IPS-20b (cell line): ENCODE results near the gene SF1.
A peak's percentile ranks its signal among the peaks of the same experiment; 100 is the strongest.

Experiments
- H3K27ac ChIP-seq: one replicate; pipeline ENCODE4 v1.5.1; 2013; ENCODE audit warnings: low read length
- H3K27me3 ChIP-seq: 2 replicates; pipeline ENCODE4 v1.6.1; 2013; ENCODE audit warnings: mild to moderate bottlenecking, low read length, inconsistent platforms; ENCODE audit not compliant: insufficient read depth
- H3K36me3 ChIP-seq: 2 replicates; pipeline ENCODE4 v1.6.1; 2013; ENCODE audit warnings: low read depth, mild to moderate bottlenecking, inconsistent platforms, low read length, moderate library complexity; ENCODE audit not compliant: insufficient read depth
- H3K4me1 ChIP-seq: 2 replicates; pipeline ENCODE4 v1.6.1; 2013; ENCODE audit warnings: mild to moderate bottlenecking, control low read depth, inconsistent platforms, low read length, moderate library complexity; ENCODE audit not compliant: insufficient read depth
- H3K4me3 ChIP-seq: 2 replicates; pipeline ENCODE4 v1.5.1; 2013; ENCODE audit warnings: mild to moderate bottlenecking, low read length, inconsistent platforms
- H3K9ac ChIP-seq: 2 replicates; pipeline ENCODE4 v1.6.1; 2013; ENCODE audit warnings: low read depth, mild to moderate bottlenecking, inconsistent platforms, low read length, moderate library complexity
- H3K9me3 ChIP-seq: 2 replicates; pipeline ENCODE4 v1.6.1; 2013; ENCODE audit warnings: mild to moderate bottlenecking, low read depth, low read length, inconsistent platforms; ENCODE audit not compliant: insufficient read depth

Gene SF1

GRCh38 chr11:64754124-64754918, 24.0 kb downstream of the SF1 start:
- Histone ChIP-seq H3K4me1 (peaks cover 2% of the 10 kb centered on the region; the same call in 1 of the 2 replicates), H3K27ac (no peak overlapping the region), H3K9me3 (no peaks in the 10 kb centered on the region), H3K4me3 (no peak overlapping the region), H3K36me3 (no peaks in the 10 kb centered on the region), H3K9ac (no peak overlapping the region), H3K27me3 (no peaks in the 10 kb centered on the region)

GRCh38 chr11:64753380-64754123, 24.8 kb downstream of the SF1 start:
- H3K4me3 ChIP-seq, result no peak overlapping the region
- H3K4me1 ChIP-seq, result no peaks in the 10 kb centered on the region
- no peaks in the 10 kb centered on the region for H3K36me3 ChIP-seq
- H3K27ac ChIP-seq, result no peak overlapping the region
- H3K9me3 ChIP-seq, result no peaks in the 10 kb centered on the region
- H3K27me3 ChIP-seq, result no peaks in the 10 kb centered on the region
- H3K9ac ChIP-seq, result no peak overlapping the region

GRCh38 chr11:64753019-64753379, 25.3 kb downstream of the SF1 start:
- H3K4me1 ChIP-seq, result no peaks in the 10 kb centered on the region
- H3K9ac ChIP-seq, result no peak overlapping the region
- no peaks in the 10 kb centered on the region for H3K27me3 ChIP-seq
- no peaks in the 10 kb centered on the region for H3K9me3 ChIP-seq
- no peaks in the 10 kb centered on the region for H3K36me3 ChIP-seq
- no peak overlapping the region for H3K27ac ChIP-seq
- H3K4me3 ChIP-seq, result no peak overlapping the region

DNA sequence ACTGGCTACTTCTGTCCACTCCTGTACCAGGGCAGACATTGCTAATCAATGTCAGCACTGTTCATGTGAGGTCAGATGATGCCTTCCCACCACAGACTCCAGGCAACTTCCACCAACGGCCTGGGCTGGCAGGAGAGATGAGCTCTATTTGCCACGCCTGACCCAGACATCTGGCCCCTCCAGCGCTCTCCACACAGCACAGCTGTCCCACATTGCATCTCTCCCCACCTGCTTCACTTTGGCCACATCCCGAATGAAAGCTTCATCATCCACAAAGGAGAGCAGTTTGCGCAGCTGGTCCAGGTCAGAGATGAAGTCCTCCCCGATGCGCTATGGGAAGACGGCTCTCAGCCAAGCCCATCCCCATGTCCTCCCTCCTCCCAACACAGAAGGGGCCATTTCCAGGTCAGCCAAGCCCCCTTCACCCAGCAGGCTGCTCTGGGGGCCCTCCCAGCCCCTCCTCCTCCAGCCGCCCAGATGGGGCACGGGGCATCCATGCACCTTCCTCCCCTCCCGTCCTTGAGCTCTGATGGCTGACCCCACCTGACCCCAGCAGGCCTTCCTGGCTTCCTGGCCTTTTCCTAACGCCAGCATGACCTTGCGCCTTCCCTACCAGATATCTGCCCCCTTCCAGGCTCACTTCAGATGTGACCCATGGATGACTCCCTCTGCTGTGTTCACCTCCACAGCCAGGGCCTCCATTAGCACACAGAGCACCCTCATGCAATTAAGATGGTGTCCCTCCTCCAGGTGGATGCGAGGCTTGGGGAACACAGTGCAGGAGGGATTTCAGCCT, 26.0 kb downstream of the SF1 start:
- H3K9me3 ChIP-seq, result no peaks in the 10 kb centered on the region
- H3K27me3 ChIP-seq, result no peaks in the 10 kb centered on the region
- no peaks in the 10 kb centered on the region for H3K36me3 ChIP-seq
- H3K4me1 ChIP-seq, result no peaks in the 10 kb centered on the region
- no peak overlapping the region for H3K9ac ChIP-seq
- no peak overlapping the region for H3K27ac ChIP-seq
- no peak overlapping the region for H3K4me3 ChIP-seq

DNA sequence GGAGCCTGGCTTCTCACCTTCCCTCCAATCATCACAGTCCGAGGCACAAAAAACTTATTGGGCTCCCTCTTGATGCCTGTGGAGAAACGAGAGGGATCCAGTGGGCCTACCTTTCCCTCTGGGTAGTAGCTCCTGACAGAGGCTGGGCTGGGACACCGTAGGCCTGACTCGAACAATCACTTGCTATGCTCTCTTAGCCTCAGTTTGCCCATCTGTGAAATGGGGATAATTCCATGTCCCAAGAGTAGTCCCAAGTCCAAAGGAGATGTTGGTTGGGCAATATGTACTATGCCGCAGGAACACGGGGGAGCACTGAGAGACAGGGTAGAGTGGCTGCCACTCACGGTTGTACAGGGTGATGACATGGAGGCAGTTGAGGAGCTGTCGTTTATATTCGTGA, 26.8 kb downstream of the SF1 start:
- H3K9ac ChIP-seq, result no peak overlapping the region
- H3K4me3 ChIP-seq, result no peak overlapping the region
- H3K36me3 ChIP-seq, result no peaks in the 10 kb centered on the region
- peaks cover 4% of the 10 kb centered on the region; the same call in 1 of the 2 replicates for H3K27me3 ChIP-seq
- no peaks in the 10 kb centered on the region for H3K9me3 ChIP-seq
- no peaks in the 10 kb centered on the region for H3K4me1 ChIP-seq
- no peak overlapping the region for H3K27ac ChIP-seq

DNA sequence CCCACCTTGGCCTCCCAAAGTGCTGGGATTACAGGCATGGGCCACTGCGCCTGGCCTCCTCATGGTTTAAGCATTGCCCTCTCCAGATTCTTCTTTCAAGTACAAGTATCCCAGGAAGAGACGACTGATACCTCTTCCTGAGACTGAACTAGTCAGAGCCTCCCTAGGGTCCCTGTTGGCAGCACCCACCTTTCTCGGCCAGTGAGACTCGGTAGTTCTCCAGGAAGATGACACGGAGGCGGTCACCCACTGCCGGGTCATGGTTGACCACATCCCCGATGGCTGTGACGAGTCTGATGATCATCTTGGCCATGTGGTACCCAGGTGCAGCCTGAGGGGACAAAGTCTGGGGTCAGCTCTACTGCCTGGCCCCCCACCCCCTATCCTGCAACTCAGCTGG, 27.2 kb downstream of the SF1 start:
- no peaks in the 10 kb centered on the region for H3K4me1 ChIP-seq
- H3K36me3 ChIP-seq, result no peaks in the 10 kb centered on the region
- no peak overlapping the region for H3K27ac ChIP-seq
- no peaks in the 10 kb centered on the region for H3K9me3 ChIP-seq
- H3K9ac ChIP-seq, result no peak overlapping the region
- H3K27me3 ChIP-seq, result peaks cover 8% of the 10 kb centered on the region; the same call in 1 of the 2 replicates
- no peak overlapping the region for H3K4me3 ChIP-seq

GRCh38 chr11:64750361-64751054, 27.8 kb downstream of the SF1 start:
- no peak overlapping the region for H3K4me3 ChIP-seq
- no peaks in the 10 kb centered on the region for H3K9me3 ChIP-seq
- H3K36me3 ChIP-seq, result no peaks in the 10 kb centered on the region
- H3K27ac ChIP-seq, result no peak overlapping the region
- H3K27me3 ChIP-seq, result peaks cover 11% of the 10 kb centered on the region; the same call in 1 of the 2 replicates
- H3K4me1 ChIP-seq, result no peaks in the 10 kb centered on the region
- no peak overlapping the region for H3K9ac ChIP-seq

- Histone ChIP-seq H3K9ac (no peak overlapping the region), H3K27ac (no peak overlapping the region), H3K4me1 (no peaks in the 10 kb centered on the region; the same call in 1 of the 2 replicates), H3K36me3 (no peaks in the 10 kb centered on the region), H3K4me3 (no peak overlapping the region), H3K27me3 (peaks cover 30% of the 10 kb centered on the region), H3K9me3 (no peaks in the 10 kb centered on the region)
Observed at GRCh38 chr11:64747961-64748665, 30.2 kb downstream of the SF1 start.

GRCh38 chr11:64746486-64746885, 31.9 kb downstream of the SF1 start:
- Histone ChIP-seq H3K4me1 (peaks cover 7% of the 10 kb centered on the region; the same call in 1 of the 2 replicates), H3K9me3 (no peaks in the 10 kb centered on the region), H3K4me3 (peak overlapping the region; percentile 79; the same call in 1 of the 2 replicates), H3K27ac (no peak overlapping the region), H3K27me3 (peaks cover 46% of the 10 kb centered on the region), H3K9ac (no peak overlapping the region), H3K36me3 (no peaks in the 10 kb centered on the region)

- H3K9me3 ChIP-seq, result no peaks in the 10 kb centered on the region
- peak overlapping the region; percentile 67; the same call in 1 of the 2 replicates for H3K9ac ChIP-seq
- H3K4me1 ChIP-seq, result peaks cover 10% of the 10 kb centered on the region; the same call in 1 of the 2 replicates
- peaks cover 54% of the 10 kb centered on the region for H3K27me3 ChIP-seq
- H3K27ac ChIP-seq, result no peak overlapping the region
- H3K36me3 ChIP-seq, result no peaks in the 10 kb centered on the region
- H3K4me3 ChIP-seq, result peak overlapping the region; percentile 79
Observed at GRCh38 chr11:64745521-64746328, 32.6 kb downstream of the SF1 start.
